Mononuclear cell (primary cell): Measurements from ENCODE around the gene SLFN12L. TPM values are rescaled to one million over a fixed set of nuclear protein-coding genes. Genes with fewer than 3 reads are reported as not detected.
"Not testable (repeated sequence)": the region's sequence is repeated elsewhere in the genome, so short reads cannot be mapped to it uniquely, and the experiment has no call there.

Source experiments
- H3K27me3 ChIP-seq: 2 replicates; pipeline ENCODE4 v1.6.0; 2011; ENCODE audit warnings: low read length, control low read depth; ENCODE audit not compliant: insufficient read depth
- H3K4me1 ChIP-seq: 2 replicates; pipeline ENCODE4 v1.5.1; 2011; ENCODE audit warnings: mild to moderate bottlenecking, low read length, control low read depth; ENCODE audit not compliant: insufficient read depth
- H3K4me3 ChIP-seq: 2 replicates; pipeline ENCODE4 v1.5.1; 2011; ENCODE audit warnings: mild to moderate bottlenecking, low read length, moderate library complexity
- H3K9me3 ChIP-seq: 2 replicates; pipeline ENCODE4 v1.5.1; 2011; ENCODE audit warnings: low read depth, mild to moderate bottlenecking, control low read depth, low read length
- total RNA-seq: library from RNA; depleted of rRNA; stranded (reverse); fragments of >200 nt; gene quantifications from one replicate; pipeline ENCODE4 v1.2.3, GENCODE V29; 2012

Gene SLFN12L
- total RNA-seq, 1 donor, result 53.3 TPM

GRCh38 chr17:35529866-35530265 lies 7.6 kb downstream of the SLFN12L start:
- H3K27me3 ChIP-seq, result no peaks in the 10 kb centered on the region
- H3K9me3 ChIP-seq, result no peaks in the 10 kb centered on the region
- H3K4me1 ChIP-seq, result peaks cover 13% of the 10 kb centered on the region
- H3K4me3 ChIP-seq, result no peak overlapping the region

- H3K4me1 ChIP-seq, result peaks cover 15% of the 10 kb centered on the region
- H3K4me3 ChIP-seq, H3K9me3 ChIP-seq, H3K27me3 ChIP-seq: not testable (repeated sequence)
Observed at GRCh38 chr17:35529326-35529725, 8.2 kb downstream of the SLFN12L start.

GRCh38 chr17:35523296-35523695 lies 14.2 kb downstream of the SLFN12L start:
- no peaks in the 10 kb centered on the region for H3K27me3 ChIP-seq
- no peaks in the 10 kb centered on the region for H3K9me3 ChIP-seq
- peaks cover 56% of the 10 kb centered on the region for H3K4me1 ChIP-seq
- no peak overlapping the region for H3K4me3 ChIP-seq

DNA sequence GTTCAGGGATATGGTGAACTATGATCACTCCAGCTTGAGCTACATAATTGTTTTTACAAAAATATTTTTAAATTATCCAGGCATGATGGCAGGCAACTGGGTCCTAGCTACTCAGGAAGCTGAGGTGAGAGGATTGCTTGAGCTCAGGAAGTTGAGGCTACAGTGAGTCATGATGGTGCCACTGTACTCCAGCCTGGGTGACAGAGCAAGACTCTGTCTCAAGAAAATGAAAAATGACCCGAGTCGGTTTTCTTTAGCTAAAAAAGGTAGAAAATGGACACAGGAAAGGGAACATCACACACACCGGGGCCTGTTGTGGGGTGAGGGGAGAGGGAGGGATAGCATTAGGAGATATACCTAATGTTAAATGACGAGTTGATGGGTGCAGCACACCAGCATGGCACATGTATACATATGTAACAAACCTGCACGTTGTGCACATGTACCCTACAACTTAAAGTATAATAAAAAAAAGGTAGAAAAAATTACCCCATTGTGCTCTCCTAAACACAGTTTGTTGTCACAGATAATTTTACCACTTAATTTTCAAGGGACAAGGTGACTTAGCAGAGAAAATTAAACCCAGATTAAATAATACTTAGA lies 15.7 kb downstream of the SLFN12L start:
- not testable (repeated sequence) for H3K4me3 ChIP-seq, H3K27me3 ChIP-seq, H3K9me3 ChIP-seq
- H3K4me1 ChIP-seq, result peaks cover 52% of the 10 kb centered on the region

- H3K9me3 ChIP-seq, result no peaks in the 10 kb centered on the region
- no peak overlapping the region for H3K4me3 ChIP-seq
- H3K4me1 ChIP-seq, result peaks cover 52% of the 10 kb centered on the region
Observed at GRCh38 chr17:35521150-35521549, 16.3 kb downstream of the SLFN12L start.

DNA sequence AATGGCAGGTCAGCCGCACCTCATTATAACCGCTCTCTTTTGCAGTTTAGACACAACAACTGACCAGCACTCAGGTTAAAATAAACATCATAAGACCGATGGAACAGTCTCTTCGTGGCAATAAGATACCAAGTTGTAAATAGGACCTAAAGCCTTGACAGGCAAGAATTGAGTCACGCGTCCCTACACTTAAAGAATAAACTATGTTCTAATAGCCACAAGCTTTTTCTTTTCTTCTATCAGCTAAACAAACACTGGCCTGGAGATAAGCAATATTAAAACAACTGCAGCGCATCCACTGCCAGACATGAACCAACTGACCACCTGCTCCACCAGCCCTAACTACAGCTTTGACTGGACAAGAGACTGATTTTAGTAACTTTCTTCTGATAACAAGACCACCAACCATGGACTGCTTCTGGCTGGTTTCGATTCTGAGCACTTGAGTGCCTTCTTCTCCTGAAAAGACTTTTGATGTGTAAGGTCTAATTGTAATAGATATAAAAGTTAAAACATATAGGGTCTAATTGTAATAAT lies 17.5 kb downstream of the SLFN12L start:
- H3K27me3 ChIP-seq, result peaks cover 4% of the 10 kb centered on the region
- no peaks in the 10 kb centered on the region for H3K9me3 ChIP-seq
- no peak overlapping the region for H3K4me3 ChIP-seq
- peaks cover 52% of the 10 kb centered on the region for H3K4me1 ChIP-seq

More at GRCh38 chr17:35521150-35521549, 16.3 kb downstream of the SLFN12L start:
- no peaks in the 10 kb centered on the region for H3K27me3 ChIP-seq

GRCh38 chr17:35519439-35519838 lies 18.0 kb downstream of the SLFN12L start:
- peaks cover 51% of the 10 kb centered on the region for H3K4me1 ChIP-seq
- H3K27me3 ChIP-seq, result peaks cover 6% of the 10 kb centered on the region
- no peaks in the 10 kb centered on the region for H3K9me3 ChIP-seq
- no peak overlapping the region for H3K4me3 ChIP-seq

DNA sequence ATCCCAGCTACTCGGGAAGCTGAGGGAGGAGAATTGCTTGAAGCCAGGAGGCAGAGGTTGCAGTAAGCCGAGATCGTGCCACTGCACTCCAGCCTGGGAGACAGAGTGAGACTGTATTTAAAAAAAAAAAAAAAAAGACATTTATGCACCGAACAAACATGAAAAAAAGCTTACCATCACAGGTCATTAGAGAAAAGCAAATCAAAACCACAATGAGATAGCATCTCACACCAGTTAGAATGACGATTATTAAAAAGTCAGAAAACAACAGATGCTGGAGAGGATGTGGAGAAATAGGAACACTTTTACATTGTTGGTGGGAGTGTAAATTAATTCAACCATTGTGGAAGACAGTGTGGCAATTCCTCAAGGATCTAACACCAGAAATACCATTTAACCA lies 19.0 kb downstream of the SLFN12L start:
- H3K4me3 ChIP-seq, H3K27me3 ChIP-seq, H3K9me3 ChIP-seq: not testable (repeated sequence)
- H3K4me1 ChIP-seq, result peaks cover 41% of the 10 kb centered on the region

DNA sequence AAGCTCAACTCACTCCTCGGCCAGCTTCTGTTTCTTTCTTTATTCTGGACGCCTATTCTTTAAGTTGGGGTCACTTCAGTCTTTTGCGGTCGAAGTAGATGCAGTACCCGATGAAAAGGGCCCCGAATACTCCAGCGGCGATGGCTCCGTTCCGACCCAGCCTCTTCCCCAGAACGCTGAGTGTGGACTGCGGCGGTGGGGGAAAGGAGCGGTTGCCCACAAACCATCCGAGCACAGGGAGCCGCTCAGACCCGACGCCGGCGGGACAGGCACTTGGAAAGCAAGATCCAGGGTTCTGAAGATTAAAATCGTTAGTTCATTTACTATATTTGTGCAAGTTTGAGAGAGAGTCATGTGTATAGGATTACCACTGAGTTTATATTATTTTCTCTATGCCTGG lies 22.5 kb downstream of the SLFN12L start:
- Histone ChIP-seq H3K27me3 (peaks cover 6% of the 10 kb centered on the region), H3K9me3 (no peaks in the 10 kb centered on the region), H3K4me3 (no peak overlapping the region), H3K4me1 (peaks cover 7% of the 10 kb centered on the region)

DNA sequence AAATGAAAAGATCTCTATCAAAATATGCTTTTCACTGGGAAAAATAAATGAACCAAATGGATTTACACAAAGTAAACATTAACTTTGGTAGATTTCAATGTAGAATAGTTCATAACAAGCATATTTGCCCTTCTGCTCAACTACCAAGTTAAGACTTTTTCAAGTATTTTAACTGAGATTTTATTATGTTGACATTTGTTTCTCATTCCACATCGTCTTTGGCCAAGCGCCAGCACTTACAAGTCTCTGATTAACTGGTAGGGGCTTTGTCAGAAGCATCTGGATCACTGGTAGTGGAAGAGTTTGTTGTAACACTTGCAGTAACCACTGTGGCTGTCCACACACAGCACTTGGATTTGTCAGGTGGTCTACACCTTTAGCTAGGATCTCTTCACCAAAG lies 22.9 kb downstream of the SLFN12L start:
- no peaks in the 10 kb centered on the region for H3K9me3 ChIP-seq
- no peak overlapping the region for H3K4me3 ChIP-seq
- peaks cover 6% of the 10 kb centered on the region for H3K27me3 ChIP-seq
- H3K4me1 ChIP-seq, result peaks cover 3% of the 10 kb centered on the region

GRCh38 chr17:35510052-35510451 lies 27.4 kb downstream of the SLFN12L start:
- Histone ChIP-seq H3K9me3 (no peaks in the 10 kb centered on the region), H3K4me3 (no peak overlapping the region), H3K4me1 (no peaks in the 10 kb centered on the region), H3K27me3 (peaks cover 3% of the 10 kb centered on the region)

GRCh38 chr17:35507714-35508113 lies 29.8 kb downstream of the SLFN12L start:
- H3K27me3 ChIP-seq, H3K4me1 ChIP-seq, H3K9me3 ChIP-seq, H3K4me3 ChIP-seq: not testable (repeated sequence)

- peaks cover 28% of the 10 kb centered on the region for H3K4me1 ChIP-seq
- H3K9me3 ChIP-seq, result no peaks in the 10 kb centered on the region
- H3K4me3 ChIP-seq, result no peak overlapping the region
- peaks cover 48% of the 10 kb centered on the region for H3K27me3 ChIP-seq
Observed at GRCh38 chr17:35499548-35499947, 37.9 kb downstream of the SLFN12L start.

DNA sequence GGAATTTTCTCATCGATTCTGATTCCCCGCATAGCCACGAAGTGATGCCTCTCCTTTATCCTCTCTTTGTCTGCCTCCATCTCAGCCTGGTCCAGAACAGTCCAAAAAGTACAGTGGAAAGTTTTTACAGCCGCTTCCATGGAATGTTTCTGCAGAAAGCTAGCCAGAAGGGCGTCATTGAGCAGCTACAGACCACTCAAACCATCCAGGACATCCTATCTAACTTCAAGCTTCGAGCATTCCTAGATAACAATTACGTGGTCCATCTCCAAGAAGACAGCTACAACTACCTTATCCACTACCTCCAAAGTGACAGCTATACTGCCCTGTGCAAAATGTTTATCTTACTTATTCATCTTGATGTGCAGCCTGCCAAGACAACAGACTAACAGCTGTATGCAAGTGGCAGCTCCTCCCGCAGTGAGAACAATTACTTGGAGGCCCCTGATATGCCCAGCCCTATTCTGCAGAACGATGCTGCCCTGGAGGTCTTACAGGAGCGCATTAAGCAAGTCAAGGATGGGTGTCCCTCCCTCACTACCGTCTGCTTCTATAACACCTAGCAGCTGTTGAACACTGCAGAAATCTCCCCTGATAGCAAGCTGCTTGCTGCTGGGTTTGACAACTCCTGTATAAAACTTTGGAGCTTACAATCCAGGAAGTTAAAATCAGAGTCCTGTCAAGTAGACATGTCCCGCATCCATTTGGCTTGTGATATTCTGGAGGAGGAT lies 38.9 kb downstream of the SLFN12L start:
- Histone ChIP-seq H3K4me3 (no peak overlapping the region), H3K4me1 (peaks cover 28% of the 10 kb centered on the region), H3K9me3 (no peaks in the 10 kb centered on the region), H3K27me3 (peaks cover 58% of the 10 kb centered on the region)

DNA sequence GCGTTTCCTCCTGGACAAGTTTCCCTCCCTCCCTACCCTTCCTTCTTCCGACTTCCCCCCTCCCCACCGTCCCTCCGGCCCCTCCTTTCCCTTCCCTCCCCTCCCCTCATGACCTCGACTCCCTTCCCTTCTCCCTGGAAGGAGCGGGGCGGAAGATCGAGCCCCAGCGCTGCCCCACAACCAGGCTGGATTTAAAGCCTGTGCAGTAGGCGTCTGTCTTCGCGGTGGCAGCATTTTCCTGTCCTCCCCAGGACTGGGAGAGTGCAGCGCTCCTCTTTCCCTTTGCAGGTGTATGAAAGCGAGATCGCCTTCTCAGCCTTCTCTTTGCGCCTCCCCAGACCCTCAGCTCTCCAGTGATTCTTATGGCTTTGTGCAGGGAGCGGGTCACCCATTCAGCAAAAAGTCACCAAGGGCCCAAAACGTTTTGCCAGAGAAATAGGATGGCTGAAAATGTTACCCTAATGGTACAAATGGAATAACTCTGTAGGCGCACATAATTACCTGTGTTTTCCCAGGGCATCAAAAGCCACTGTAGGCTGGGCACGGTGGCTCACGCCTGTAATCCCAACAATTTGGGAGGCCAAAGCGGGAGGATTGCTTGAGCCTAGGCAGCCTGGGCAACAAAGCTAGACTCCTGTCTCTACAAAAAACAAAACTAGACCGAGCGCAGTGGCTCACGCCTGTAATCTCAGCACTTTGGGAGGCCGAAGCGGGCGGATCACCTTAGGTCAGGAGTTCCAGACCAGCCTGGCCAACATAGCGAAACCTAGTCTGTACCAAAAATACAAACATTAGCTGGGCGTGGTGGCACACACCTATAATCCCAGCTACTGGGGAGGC lies 40.8 kb downstream of the SLFN12L start:
- Histone ChIP-seq H3K4me3 (no peak overlapping the region), H3K4me1 (peaks cover 28% of the 10 kb centered on the region), H3K9me3 (no peaks in the 10 kb centered on the region), H3K27me3 (peaks cover 77% of the 10 kb centered on the region)
